B cell (primary cell): ENCODE measurements around the gene ZBTB21. TPM values are rescaled to one million over a fixed set of nuclear protein-coding genes. Genes with fewer than 3 reads are reported as not detected.

ENCODE experiments used
- ATAC-seq: fragments of 200-7000 bp; cut with Tn5 transposase; one replicate; pipeline ENCODE4 v1.10.0; 2021; ENCODE audit warnings: low read depth, mild to moderate bottlenecking, moderate number of reproducible peaks, moderate library complexity
- CTCF ChIA-PET: fragments of 350-600 bp; sonication (Branson Sonifier 250); formaldehyde crosslinking; loops from one replicate; lab custom pipeline; 2021; ENCODE audit warnings: antibody characterized with exemption, inconsistent platforms; lab: Charles Lee
- POLR2A ChIA-PET: fragments of 350-600 bp; sonication (Branson Sonifier 250); formaldehyde crosslinking; loops from one replicate; lab custom pipeline; 2021; ENCODE audit warnings: antibody characterized with exemption; lab: Charles Lee
- DNase-seq: peaks from one replicate; pipeline ENCODE4 v3.0.0; 2013
- H2AFZ ChIP-seq: 2 replicates; pipeline ENCODE4 v1.6.1; 2012; ENCODE audit warnings: mild to moderate bottlenecking, low read depth, low read length; ENCODE audit not compliant: insufficient read depth, poor library complexity, severe bottlenecking
- H3K27ac ChIP-seq, 2 donors: 1 replicate in 1 of 2; 2 replicates in 1 of 2; pipeline ENCODE4 v1.5.1; 2012 to 2013; ENCODE audit warnings: low read length in 2 of 2, mild to moderate bottlenecking in 2 of 2, moderate library complexity in 1 of 2
- H3K27me3 ChIP-seq, 4 experiments: fragments of 200-600 bp in 1 of 4; sonication (generic) in 1 of 4; replicated peaks in 1 of 4; 1 replicate in 2 of 4; 2 replicates in 2 of 4; pipeline versions ENCODE4 v1.6.1 to v1.7.0; 2013 to 2016; ENCODE audit warnings: low read length in 3 of 4, mild to moderate bottlenecking in 2 of 4, mixed read lengths in 1 of 4, moderate library complexity in 1 of 4; ENCODE audit not compliant: insufficient read depth in 4 of 4, control insufficient read depth in 3 of 4; ENCODE audit errors: control extremely low read depth in 1 of 4
- H3K36me3 ChIP-seq, 2 experiments: replicated peaks in 1 of 2; 1 replicate in 1 of 2; 2 replicates in 1 of 2; pipeline versions ENCODE4 v1.6.1 to v1.7.1; 2013; ENCODE audit warnings: low read length in 1 of 2; ENCODE audit not compliant: insufficient read depth in 2 of 2, control insufficient read depth in 1 of 2; ENCODE audit errors: control extremely low read depth in 1 of 2, extremely low read depth in 1 of 2
- H3K4me1 ChIP-seq, 2 donors: fragments of 200-600 bp in 1 of 2; sonication (generic) in 1 of 2; 1 replicate in 1 of 2; 2 replicates in 1 of 2; pipeline versions ENCODE4 v1.5.1 to v1.6.1; 2013 to 2017; ENCODE audit warnings: low read length in 2 of 2; ENCODE audit not compliant: control insufficient read depth in 2 of 2, insufficient read depth in 2 of 2
- H3K4me2 ChIP-seq: replicated peaks from 2 replicates; pipeline ENCODE3; 2012; ENCODE audit warnings: mild to moderate bottlenecking, low read depth, low read length; ENCODE audit not compliant: poor library complexity, severe bottlenecking
- H3K4me3 ChIP-seq, 5 experiments: fragments of 200-600 bp in 1 of 5; sonication (generic) in 1 of 5; 1 replicate in 3 of 5; 2 replicates in 2 of 5; pipeline versions ENCODE4 v1.5.1 to v1.7.0; 2011 to 2016; ENCODE audit warnings: low read length in 4 of 5, mild to moderate bottlenecking in 4 of 5, low read depth in 2 of 5, control low read depth in 1 of 5, moderate library complexity in 1 of 5; ENCODE audit not compliant: insufficient read depth in 1 of 5; ENCODE audit errors: control extremely low read depth in 1 of 5, extremely low read depth in 1 of 5
- H3K79me2 ChIP-seq: fragments of 200-600 bp; sonication (generic); one replicate; pipeline ENCODE4 v1.6.0; 2016; ENCODE audit warnings: low read length; ENCODE audit not compliant: control insufficient read depth, insufficient read depth
- H3K9ac ChIP-seq: fragments of 200-600 bp; sonication (generic); 2 replicates; pipeline ENCODE4 v1.6.1; 2017; ENCODE audit warnings: mild to moderate bottlenecking, low read length, moderate library complexity
- H3K9me3 ChIP-seq, 3 donors: one replicate each; pipeline versions ENCODE4 v1.6.1 to v1.7.1; 2013; ENCODE audit warnings: low read length in 2 of 3; ENCODE audit not compliant: control insufficient read depth in 2 of 3, insufficient read depth in 1 of 3; ENCODE audit errors: control extremely low read depth in 1 of 3
- H4K20me1 ChIP-seq: 2 replicates; pipeline ENCODE4 v1.6.0; 2012; ENCODE audit warnings: mild to moderate bottlenecking, low read length; ENCODE audit not compliant: insufficient read depth, control insufficient read depth, poor library complexity, severe bottlenecking
- H3K27ac Mint-ChIP-seq: one replicate; pipeline ENCODE4 v1.8.0; 2021; ENCODE audit warnings: mixed read lengths
- H3K27me3 Mint-ChIP-seq: one replicate; pipeline ENCODE4 v1.8.0; 2021; ENCODE audit warnings: mixed read lengths
- H3K4me1 Mint-ChIP-seq: one replicate; pipeline ENCODE4 v1.8.0; 2021; ENCODE audit warnings: mixed read lengths
- H3K4me3 Mint-ChIP-seq: one replicate; pipeline ENCODE4 v1.8.0; 2021; ENCODE audit warnings: mixed read lengths
- H3K9me3 Mint-ChIP-seq: one replicate; pipeline ENCODE4 v1.8.0; 2022; ENCODE audit warnings: mixed read lengths; ENCODE audit not compliant: insufficient read depth
- CTCF ChIP-seq: fragments of 200-600 bp; IDR thresholded peaks from one replicate; pipeline ENCODE4 v1.8.0; 2022; ENCODE audit warnings: antibody characterized with exemption, mild to moderate bottlenecking
- EZH2 ChIP-seq: IDR thresholded peaks from 2 replicates; pipeline ENCODE4 v1.6.1; 2012; ENCODE audit warnings: borderline replicate concordance, low read depth, mild to moderate bottlenecking, moderate library complexity, low read length; ENCODE audit not compliant: insufficient read depth, poor library complexity, severe bottlenecking
- WGBS: methylation state at CpG from one replicate; pipeline ENCODE4 v1.1.5; 2013; ENCODE audit warnings: missing lambda C conversion rate; ENCODE audit not compliant: insufficient coverage; 5-methylcytosine and 5-hydroxymethylcytosine counted together
- intact Hi-C: fragments of 100-400 bp; cut with micrococcal nuclease; formaldehyde crosslinking; loops from one replicate; pipeline ENCODE4 v1.10.0; 2022
- polyA plus RNA-seq: library from polyadenylated mRNA; depleted of rRNA; stranded (reverse); fragments of >200 nt; gene quantifications from 2 replicates; pipeline ENCODE4 v1.2.3, GENCODE V29; 2012
- total RNA-seq, 2 donors: library from RNA; stranded (reverse); fragments of 120-200 nt in 1 of 2; gene quantifications; 1 replicate in 1 of 2; 2 replicates in 1 of 2; pipeline versions ENCODE4 v1.2.3 to v1.2.4, GENCODE V29; 2013 to 2022

ZBTB21 gene
- total and polyA plus RNA-seq, 2 donors (not counting 1 experiment from before 2014, with no cell fraction given) = 12.4 to 40.1 TPM

- Mint-ChIP-seq H3K4me1 (peaks cover 6% of the 10 kb centered on the region), H3K9me3 (no peaks in the 10 kb centered on the region), H3K27ac (no peak overlapping the region), H3K4me3 (no peak overlapping the region), H3K27me3 (peaks cover 8% of the 10 kb centered on the region)
- Histone ChIP-seq H3K4me2 (no peak overlapping the region), H3K27me3 (peaks cover 0 to 3% (median under 1%) of the 10 kb centered on the region in 4 experiments), H3K9me3 (no peaks in the 10 kb centered on the region), H3K27ac (no peak overlapping the region), H4K20me1 (no peaks in the 10 kb centered on the region), H3K4me3 (no peak overlapping the region), H3K36me3 (no peaks in the 10 kb centered on the region), H3K79me2 (no peaks in the 10 kb centered on the region), H3K4me1 (no peaks in the 10 kb centered on the region), H3K9ac (no peak overlapping the region), H2AFZ (no peak overlapping the region)
- CTCF ChIA-PET = no interaction called here
- intact Hi-C loops = no loop called here
- ATAC-seq (no peak), DNase-seq (no peak)
- POLR2A ChIA-PET = no interaction called here
- TF ChIP-seq EZH2 (no peak), CTCF (no peak)
- WGBS = 76% methylated on average over 4 of the region's 4 CpGs
Measured at GRCh38 chr21:42030311-42030710, 20.2 kb upstream of the ZBTB21 start.

DNA sequence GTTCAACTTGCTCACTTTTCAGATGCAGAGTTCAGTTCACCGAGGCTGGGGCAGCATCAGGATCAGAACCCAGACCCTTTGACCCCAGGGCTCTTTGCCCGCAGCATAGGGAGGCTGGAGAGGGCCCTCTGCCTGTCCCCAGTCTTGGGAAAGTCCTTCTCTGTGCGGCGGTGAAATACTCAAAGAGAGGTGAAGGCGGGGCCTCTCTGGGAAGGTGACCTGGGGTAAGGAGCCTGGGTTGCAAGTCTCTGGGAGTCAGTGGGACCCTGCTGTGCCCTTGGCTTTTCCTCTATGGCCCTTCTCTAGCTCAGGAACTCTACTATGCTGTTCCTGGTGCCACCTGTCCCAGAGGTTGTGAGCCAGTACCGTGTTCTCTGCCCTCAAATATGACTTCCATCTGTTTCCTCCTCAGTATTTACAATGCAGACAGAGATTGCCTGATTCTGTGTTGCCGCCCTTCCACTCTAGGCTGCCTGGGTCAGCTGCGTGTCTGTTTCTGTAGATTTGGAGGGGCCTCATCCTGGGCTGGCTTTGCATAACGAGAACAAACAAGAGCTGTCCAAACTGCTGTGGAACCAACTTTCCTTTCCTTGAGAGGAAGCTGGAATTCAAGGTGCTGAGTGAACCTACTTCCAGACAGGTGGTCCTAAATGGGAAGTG is 18.7 kb upstream of the ZBTB21 start:
- Histone ChIP-seq H3K36me3 (no peaks in the 10 kb centered on the region), H3K4me1 (no peaks in the 10 kb centered on the region), H3K27ac (no peak overlapping the region), H3K79me2 (no peaks in the 10 kb centered on the region), H3K9me3 (no peaks in the 10 kb centered on the region), H3K4me2 (no peak overlapping the region), H3K4me3 (no peak overlapping the region), H2AFZ (no peak overlapping the region), H4K20me1 (no peaks in the 10 kb centered on the region), H3K27me3 (peaks cover 0 to 3% (median under 1%) of the 10 kb centered on the region in 4 experiments), H3K9ac (no peak overlapping the region)
- WGBS = 65% methylated on average over 7 of the region's 9 CpGs
- ChIA-PET CTCF (no interaction called here), POLR2A (no interaction called here)
- H3K9me3 Mint-ChIP-seq = no peaks in the 10 kb centered on the region
- H3K27me3 Mint-ChIP-seq = no peaks in the 10 kb centered on the region
- no peak for ATAC-seq
- no peak overlapping the region for H3K4me3 Mint-ChIP-seq
- no peak for DNase-seq
- no peak overlapping the region for H3K27ac Mint-ChIP-seq
- TF ChIP-seq EZH2 (no peak), CTCF (no peak)
- peaks cover 5% of the 10 kb centered on the region for H3K4me1 Mint-ChIP-seq
- intact Hi-C loops = no loop called here
